ENCODE results near the gene CERK.

- no peak for TF ChIP-seq CTCF (IDR thresholded peaks at IDR 0.05)
- TF ChIP-seq EP300 (IDR thresholded peaks at IDR 0.05; ENCODE audit: borderline replicate concordance in 1 of 2, low read depth in 1 of 2, low read length in 1 of 2), result no peak
- no peak for TF ChIP-seq YY1 (IDR thresholded peaks at IDR 0.05; ENCODE audit: low read depth)
- TF ChIP-seq SMC3 (IDR thresholded peaks at IDR 0.05; ENCODE audit: low read depth, low read length), result no peak
- TF ChIP-seq TAF1 (IDR thresholded peaks at IDR 0.05; ENCODE audit: borderline replicate concordance, low read depth, low read length), result no peak
- no peak for TF ChIP-seq RCOR1 (IDR thresholded peaks at IDR 0.05; ENCODE audit: low read length)
- no peak for TF ChIP-seq ZBTB33 (IDR thresholded peaks at IDR 0.05; ENCODE audit: borderline replicate concordance, low read depth)
- TF ChIP-seq SIN3A (IDR thresholded peaks at IDR 0.05; ENCODE audit: borderline replicate concordance, low read depth, low read length), result no peak
Measured at GRCh38 chr22:46764779-46765485, 26.9 kb upstream of the CERK start.
